GM21576 (cell line): ENCODE measurements around the gene SNCG.
"Not testable (repeated sequence)": the region's sequence is repeated elsewhere in the genome, so short reads cannot be mapped to it uniquely, and the experiment has no call there.

Experiments used
- ATAC-seq: cut with Tn5 transposase; IDR thresholded peaks from one replicate; pipeline ENCODE4 v1.9.1; 2021; ENCODE audit warnings: mild to moderate bottlenecking, moderate library complexity; ENCODE audit not compliant: unreplicated experiment

SNCG gene

DNA sequence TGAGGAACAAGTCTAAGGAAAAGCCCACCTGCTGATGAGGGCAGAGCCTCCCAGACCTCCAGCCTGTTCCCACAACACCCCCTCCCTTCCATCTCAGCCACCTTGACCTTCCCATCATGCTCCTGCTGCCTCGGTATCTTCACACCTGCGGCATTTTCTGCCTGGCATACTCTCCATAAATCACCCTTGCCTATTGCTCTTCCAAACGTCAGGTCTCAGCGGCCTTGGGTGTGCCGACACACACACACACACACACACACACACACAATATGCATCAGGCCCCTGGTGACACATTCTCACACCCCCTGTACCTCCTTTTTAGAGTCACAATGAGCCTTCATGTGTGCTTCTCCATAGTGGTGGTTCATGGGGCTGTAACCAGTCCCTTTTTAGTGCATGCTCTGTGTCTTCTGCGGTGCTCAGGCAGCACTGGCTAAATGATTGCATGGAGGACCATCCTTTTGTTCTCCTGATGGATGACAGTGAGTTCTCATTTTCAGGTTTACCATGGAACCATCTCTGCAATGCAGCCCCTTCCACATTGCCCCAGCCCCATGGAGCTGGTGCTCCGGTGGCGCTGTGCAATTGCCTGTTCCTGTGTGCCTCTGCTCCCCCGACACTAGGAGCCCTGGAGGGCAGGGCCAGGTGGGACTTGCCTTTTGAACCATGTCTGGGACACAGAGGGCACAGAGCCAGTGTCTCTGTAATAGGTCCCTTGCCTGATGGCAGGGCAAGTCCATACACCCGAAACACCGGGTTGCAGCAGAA, 14.4 kb downstream of the SNCG start:
- ATAC-seq, result no peak

- ATAC-seq, result no peak
These were observed 16.1 kb downstream of the SNCG start for GRCh38 chr10:86974484-86974883.

GRCh38 chr10:86976362-86977056, 18.1 kb downstream of the SNCG start:
- ATAC-seq, result no peak

GRCh38 chr10:86978457-86978856, 20.1 kb downstream of the SNCG start:
- not testable (repeated sequence) for ATAC-seq

DNA sequence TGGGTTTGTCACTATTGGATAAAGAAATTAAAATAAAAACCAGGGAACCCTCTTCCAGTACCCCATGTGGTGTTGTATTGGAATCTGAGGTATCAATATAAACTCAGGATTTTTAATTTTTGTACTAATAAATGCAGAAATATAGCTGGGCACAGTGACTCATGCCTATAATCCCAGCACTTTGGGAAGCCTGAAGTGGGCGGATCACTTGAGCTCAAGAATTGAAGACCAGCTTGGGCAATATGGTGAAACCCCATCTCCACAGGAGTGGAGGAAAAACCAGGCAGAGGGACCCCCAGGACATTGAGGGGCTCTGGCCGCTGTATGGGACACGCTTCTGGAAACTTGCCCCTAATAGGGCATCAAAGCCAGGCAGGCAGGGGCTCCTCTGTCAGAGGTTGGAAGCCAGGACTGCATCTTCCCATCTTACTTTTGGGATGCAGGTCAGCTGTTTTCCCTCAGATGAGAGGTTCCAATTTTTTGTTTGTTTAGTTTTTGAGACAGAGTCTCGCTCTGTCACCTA, 21.0 kb downstream of the SNCG start:
- ATAC-seq, result no peak

- ATAC-seq, result no peak
These were observed 21.6 kb downstream of the SNCG start for GRCh38 chr10:86979977-86980448.

- not testable (repeated sequence) for ATAC-seq
These were observed 22.6 kb downstream of the SNCG start for GRCh38 chr10:86981020-86981419.

DNA sequence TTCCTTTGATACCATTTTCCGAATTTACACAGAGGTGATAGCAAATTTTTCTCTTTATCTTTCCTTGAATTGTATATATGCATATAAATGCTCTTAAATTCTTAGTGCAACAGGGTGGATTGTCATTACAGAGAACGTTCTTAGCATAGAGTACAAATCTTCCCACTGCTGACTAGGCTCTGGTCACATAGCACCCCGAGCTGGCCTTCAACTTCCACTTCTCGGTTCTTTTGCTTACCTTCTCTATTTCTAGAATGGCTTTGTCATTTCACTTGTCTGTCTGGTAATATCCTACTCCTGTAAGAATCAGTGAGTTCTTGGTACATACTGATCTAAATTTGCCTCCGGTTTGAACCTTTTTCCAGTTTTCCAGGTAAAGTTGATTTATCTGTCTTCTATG, 23.3 kb downstream of the SNCG start:
- no peak for ATAC-seq

DNA sequence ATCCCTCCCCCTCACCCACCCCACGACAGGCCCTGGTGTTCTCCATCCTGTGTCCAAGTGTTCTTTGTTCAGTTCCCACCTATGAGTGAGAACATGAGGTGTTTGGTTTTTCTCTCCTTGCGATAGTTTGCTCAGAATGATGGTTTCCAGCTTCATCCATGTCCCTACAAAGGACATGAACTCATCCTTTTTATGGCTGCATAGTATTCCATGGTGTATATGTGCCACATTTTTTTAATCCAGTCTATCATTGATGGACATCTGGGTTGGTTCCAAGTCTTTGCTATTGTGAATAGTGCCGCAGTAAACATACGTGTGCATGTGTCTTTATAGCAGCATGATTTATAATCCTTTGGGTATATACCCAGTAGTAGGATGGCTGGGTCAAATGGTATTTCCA, 26.1 kb downstream of the SNCG start:
- not testable (repeated sequence) for ATAC-seq

DNA sequence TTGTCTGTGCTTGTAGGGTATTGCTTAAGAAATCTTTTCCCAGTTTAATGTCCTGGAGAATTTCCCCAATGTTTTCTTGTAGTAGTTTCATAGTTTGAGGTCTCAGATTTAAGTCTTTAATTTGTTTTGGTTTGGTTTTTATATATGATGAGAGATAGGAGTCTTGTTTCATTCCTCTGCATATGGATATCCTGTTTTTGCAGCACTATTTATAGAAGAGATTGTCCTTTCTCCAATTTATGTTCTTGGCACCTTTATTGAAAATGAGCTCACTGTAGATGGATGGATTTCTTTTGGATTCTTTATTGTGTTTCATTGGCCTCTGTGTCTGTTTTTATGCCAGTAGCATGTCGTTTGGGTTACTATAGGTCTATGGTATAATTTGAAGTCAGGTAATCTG, 30.1 kb downstream of the SNCG start:
- no peak for ATAC-seq

- not testable (repeated sequence) for ATAC-seq
These were observed 33.0 kb downstream of the SNCG start for GRCh38 chr10:86991362-86991761.

GRCh38 chr10:86992456-86992855, 34.1 kb downstream of the SNCG start:
- no peak for ATAC-seq

- ATAC-seq, result no peak
These were observed 34.5 kb downstream of the SNCG start for GRCh38 chr10:86992929-86993328.

DNA sequence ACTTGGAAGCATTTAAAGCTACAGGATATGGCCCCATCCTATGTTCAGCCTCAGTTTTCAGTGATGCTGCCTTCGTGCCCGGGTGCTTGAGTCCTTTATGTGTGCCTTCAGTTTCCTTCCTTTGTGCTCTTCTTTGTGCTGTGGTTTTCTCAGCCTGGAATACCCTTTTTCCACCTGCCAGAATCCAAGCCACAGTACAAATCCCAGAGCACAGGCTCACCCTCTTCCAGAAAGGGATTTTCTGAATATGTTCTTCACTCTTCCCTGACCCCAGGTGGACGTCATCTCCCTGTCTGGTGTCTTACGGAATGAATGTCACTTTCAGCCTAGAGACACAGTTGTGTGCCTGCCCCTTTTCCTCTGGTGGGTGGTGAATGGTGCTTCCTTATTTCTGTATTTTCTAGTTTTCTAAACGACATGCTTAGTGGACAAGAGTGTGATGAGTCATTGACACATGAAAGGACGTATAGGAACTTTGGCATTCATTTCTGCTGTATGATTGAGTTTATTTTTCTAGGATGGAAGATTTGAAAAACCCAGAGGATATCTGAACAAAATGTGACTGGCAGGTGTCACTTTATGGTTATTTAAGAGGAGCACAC, 41.5 kb downstream of the SNCG start:
- not testable (repeated sequence) for ATAC-seq

- ATAC-seq, result no peak
These were observed 42.1 kb downstream of the SNCG start for GRCh38 chr10:87000491-87000890.

- ATAC-seq, result not testable (repeated sequence)
These were observed 48.7 kb downstream of the SNCG start for GRCh38 chr10:87007124-87007523.

DNA sequence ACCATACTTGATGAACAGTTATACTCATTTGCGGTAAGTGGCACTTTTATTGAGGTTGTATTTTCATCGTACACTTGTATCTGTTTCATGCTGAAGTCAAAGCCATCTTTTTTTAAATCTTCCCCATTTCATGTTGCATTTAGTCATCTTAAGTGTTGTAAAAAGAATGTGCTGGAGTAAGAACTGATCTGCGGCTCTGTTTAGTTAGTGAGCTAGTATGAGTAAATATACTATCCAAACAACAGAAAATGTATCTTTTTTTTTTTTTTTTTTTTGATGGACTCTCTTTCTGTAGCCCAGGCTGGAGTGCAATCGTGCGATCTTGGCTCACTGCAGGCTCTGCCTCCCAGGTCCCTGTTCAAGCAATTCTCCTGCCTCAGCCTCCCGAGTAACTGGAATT, 49.3 kb downstream of the SNCG start:
- ATAC-seq, result not testable (repeated sequence)

GRCh38 chr10:87008303-87008702, 49.9 kb downstream of the SNCG start:
- ATAC-seq, result not testable (repeated sequence)

DNA sequence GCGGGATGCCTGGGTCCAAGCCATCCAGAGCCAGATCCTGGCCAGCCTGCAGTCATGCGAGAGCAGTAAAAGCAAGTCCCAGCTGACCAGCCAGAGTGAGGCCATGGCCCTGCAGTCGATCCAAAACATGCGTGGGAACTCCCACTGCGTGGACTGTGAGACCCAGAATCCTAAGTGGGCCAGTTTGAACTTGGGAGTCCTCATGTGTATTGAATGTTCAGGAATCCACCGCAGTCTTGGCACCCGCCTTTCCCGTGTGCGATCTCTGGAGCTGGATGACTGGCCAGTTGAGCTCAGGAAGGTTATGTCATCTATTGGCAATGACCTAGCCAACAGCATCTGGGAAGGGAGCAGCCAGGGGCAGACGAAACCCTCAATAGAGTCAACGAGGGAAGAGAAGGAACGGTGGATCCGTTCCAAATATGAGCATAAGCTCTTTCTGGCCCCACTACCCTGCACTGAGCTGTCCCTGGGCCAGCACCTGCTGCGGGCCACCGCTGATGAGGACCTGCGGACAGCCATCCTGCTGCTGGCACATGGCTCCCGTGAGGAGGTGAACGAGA, 50.8 kb downstream of the SNCG start:
- ATAC-seq, result not testable (repeated sequence)
